RWPE1 (cell line): ENCODE measurements around the gene ERGIC3.
"Not testable (repeated sequence)": the region's sequence is repeated elsewhere in the genome, so short reads cannot be mapped to it uniquely, and the experiment has no call there.

Experiments used
- CTCF ChIA-PET: fragments of 350-600 bp; sonication (Branson Sonifier 250); formaldehyde crosslinking; extraction: SDS; loops from one replicate; lab custom pipeline; 2021; lab: Yijun Ruan, JAX
- POLR2A ChIA-PET: fragments of 400-600 bp; formaldehyde crosslinking; extraction: SDS; loops from one replicate; lab custom pipeline; 2020; ENCODE audit warnings: antibody characterized with exemption; ENCODE audit not compliant: low non-redundant PET; lab: Yijun Ruan, JAX
- DNase-seq: peaks from one replicate; pipeline ENCODE4 v3.0.0; 2012; ENCODE audit warnings: low spot score
- H3K27ac ChIP-seq: fragments of 450-650 bp; 2 replicates; pipeline ENCODE4 v1.5.1; 2017
- CTCF ChIP-seq: fragments of 450-650 bp; conservative IDR thresholded peaks from 2 replicates; pipeline ENCODE4 v1.5.1; 2017; ENCODE audit warnings: low read depth, mild to moderate bottlenecking

The ERGIC3 gene

GRCh38 chr20:35515949-35516645, 25.8 kb upstream of the ERGIC3 start:
- DNase-seq = peak; percentile 93
- POLR2A ChIA-PET = interaction anchor here (0.6 kb wide), 1 partner anchor 151 kb away, joined by 9 read pairs; no protein-coding TSS in a partner anchor
- CTCF ChIA-PET = interaction anchor here (0.5 to 1.3 kb wide), 4 partner anchors 13 to 120 kb away, joined by 3 to 6 read pairs (median 3); no protein-coding TSS in a partner anchor
- H3K27ac ChIP-seq = no peak overlapping the region
- TF ChIP-seq CTCF = no peak

GRCh38 chr20:35517125-35517524, 24.8 kb upstream of the ERGIC3 start:
- ChIA-PET POLR2A (interaction anchor here (0.7 kb wide), 1 partner anchor 389 kb away, joined by 4 read pairs; no protein-coding TSS in a partner anchor), CTCF (interaction anchor here (0.7 kb wide), 1 partner anchor 195 kb away, joined by 3 read pairs; no protein-coding TSS in a partner anchor)
- no peak for TF ChIP-seq CTCF
- DNase-seq = no peak
- H3K27ac ChIP-seq = no peak overlapping the region

GRCh38 chr20:35517767-35518166, 24.1 kb upstream of the ERGIC3 start:
- DNase-seq, H3K27ac ChIP-seq: not testable (repeated sequence)
- POLR2A ChIA-PET = interaction anchor here (0.7 kb wide), 1 partner anchor 390 kb away, joined by 4 read pairs; no protein-coding TSS in a partner anchor
- CTCF ChIA-PET = interaction anchor here (0.7 kb wide), 2 partner anchors 194 to 249 kb away, joined by 3 to 4 read pairs; no protein-coding TSS in a partner anchor

GRCh38 chr20:35518955-35519354, 22.9 kb upstream of the ERGIC3 start:
- no peak overlapping the region for H3K27ac ChIP-seq
- no peak for DNase-seq
- POLR2A ChIA-PET = no interaction called here
- CTCF ChIA-PET = no interaction called here
- TF ChIP-seq CTCF = no peak

- ChIA-PET POLR2A (no interaction called here), CTCF (interaction anchor here (0.7 to 0.9 kb wide), 3 partner anchors 15 to 486 kb away, joined by 3 to 4 read pairs (median 3); no protein-coding TSS in a partner anchor)
- TF ChIP-seq CTCF = no peak
- peak; percentile 52 for DNase-seq
- H3K27ac ChIP-seq = no peak overlapping the region
Measured at GRCh38 chr20:35523298-35523888, 18.5 kb upstream of the ERGIC3 start.

- no peak overlapping the region for H3K27ac ChIP-seq
- DNase-seq = no peak
- TF ChIP-seq CTCF = no peak
- CTCF ChIA-PET = interaction anchor here (0.8 kb wide), 1 partner anchor 150 kb away, joined by 3 read pairs; no protein-coding TSS in a partner anchor
- POLR2A ChIA-PET = no interaction called here
Measured at GRCh38 chr20:35525639-35526038, 16.2 kb upstream of the ERGIC3 start.
